Endothelial cell of umbilical vein (primary cell): ENCODE data around the gene NLRC3. TPM values are rescaled to one million over a fixed set of nuclear protein-coding genes. Genes with fewer than 3 reads are reported as not detected.

Experiments
- BruUV-seq: library from RNA; stranded (reverse); fragments of 400-500 nt; replicated peaks from 2 replicates; lab custom pipeline; 2021; lab: Mats Ljungman, UMichigan
- CTCF ChIA-PET: fragments of 300-600, 350-600 bp; sonication (Branson Sonifier 250); formaldehyde crosslinking; loops from one replicate; lab custom pipeline; 2021; ENCODE audit warnings: antibody characterized with exemption, inconsistent platforms; lab: Charles Lee
- POLR2A ChIA-PET: fragments of 300-600, 350-600 bp; sonication (Branson Sonifier 250); formaldehyde crosslinking; loops from one replicate; lab custom pipeline; 2021; ENCODE audit warnings: antibody characterized with exemption, inconsistent platforms; lab: Charles Lee
- DNase-seq: peaks from one replicate; pipeline ENCODE4 v3.0.0-alpha.2; 2011; ENCODE audit warnings: low read depth, low spot score
- FAIRE-seq: peaks from 2 replicates; lab custom pipeline; 2011; peaks lifted over from hg19 to GRCh38; lab: Jason Lieb, UNC
- H2AFZ ChIP-seq: 2 replicates; pipeline ENCODE4 v1.6.0; 2012; ENCODE audit warnings: low read depth, low read length, control low read depth, inconsistent platforms
- H3K27ac ChIP-seq: 2 replicates; pipeline ENCODE4 v1.5.1; 2011; ENCODE audit warnings: low read depth, mild to moderate bottlenecking, control low read depth, low read length, moderate library complexity; ENCODE audit not compliant: insufficient read depth
- H3K27me3 ChIP-seq, 2 experiments: 2 replicates each; pipeline versions ENCODE4 v1.6.0 to v1.6.1; 2011; ENCODE audit warnings: low read length in 2 of 2, mixed read lengths in 1 of 2; ENCODE audit not compliant: control insufficient read depth in 2 of 2, insufficient read depth in 2 of 2
- H3K36me3 ChIP-seq, 2 experiments: 2 replicates in 1 of 2; 3 replicates in 1 of 2; pipeline ENCODE4 v1.5.1; 2011; ENCODE audit warnings: low read length in 2 of 2, mild to moderate bottlenecking in 1 of 2, moderate library complexity in 1 of 2; ENCODE audit not compliant: control insufficient read depth in 2 of 2, insufficient read depth in 2 of 2; ENCODE audit errors: extremely low read depth in 1 of 2
- H3K4me1 ChIP-seq: 3 replicates; pipeline ENCODE4 v1.5.1; 2011; ENCODE audit warnings: mild to moderate bottlenecking, low read length; ENCODE audit not compliant: control insufficient read depth, insufficient read depth; ENCODE audit errors: extremely low read depth
- H3K4me2 ChIP-seq: 2 replicates; pipeline ENCODE4 v1.6.1; 2011; ENCODE audit warnings: low read length, control low read depth, mixed read lengths; ENCODE audit not compliant: insufficient read depth
- H3K4me3 ChIP-seq, 3 experiments: fragments of 200-600 bp in 1 of 3; sonication (generic), shearing (Covaris generic) in 1 of 3; replicated peaks in 1 of 3; 2 replicates each; pipeline ENCODE4 v1.5.1; 2011 to 2016; ENCODE audit warnings: control low read depth in 3 of 3, low read length in 3 of 3, mild to moderate bottlenecking in 2 of 3, inconsistent platforms in 1 of 3, low read depth in 1 of 3, moderate library complexity in 1 of 3; ENCODE audit not compliant: insufficient read depth in 1 of 3
- H3K79me2 ChIP-seq: 2 replicates; pipeline ENCODE4 v1.6.0; 2012; ENCODE audit warnings: low read length, inconsistent platforms; ENCODE audit not compliant: control insufficient read depth, insufficient read depth
- H3K9ac ChIP-seq: replicated peaks from 2 replicates; pipeline ENCODE3; 2011; ENCODE audit warnings: low read length, control low read depth; ENCODE audit not compliant: insufficient read depth; ENCODE audit errors: extremely low read depth
- H3K9me1 ChIP-seq: replicated peaks from 3 replicates; pipeline ENCODE4 v1.6.0; 2011; ENCODE audit warnings: mild to moderate bottlenecking, low read length; ENCODE audit not compliant: control insufficient read depth, insufficient read depth; ENCODE audit errors: extremely low read depth
- H3K9me3 ChIP-seq: replicated peaks from 2 replicates; pipeline ENCODE4 v1.5.1; 2012; ENCODE audit warnings: low read length, inconsistent platforms; ENCODE audit not compliant: control insufficient read depth, insufficient read depth
- H4K20me1 ChIP-seq: replicated peaks from 2 replicates; pipeline ENCODE3; 2011; ENCODE audit warnings: mild to moderate bottlenecking, low read length; ENCODE audit not compliant: control insufficient read depth, insufficient read depth; ENCODE audit errors: extremely low read depth
- CTCF ChIP-seq, 2 donors: IDR thresholded peaks; 1 replicate in 1 of 2; 2 replicates in 1 of 2; pipeline ENCODE4 v1.5.1; 2011; ENCODE audit warnings: low read length in 2 of 2, mild to moderate bottlenecking in 2 of 2, moderate library complexity in 2 of 2, control low read depth in 1 of 2, inconsistent platforms in 1 of 2, low read depth in 1 of 2; ENCODE audit not compliant: insufficient read depth in 1 of 2; ENCODE audit errors: extremely low read depth in 1 of 2
- EZH2 ChIP-seq: IDR thresholded peaks from 2 replicates; pipeline ENCODE4 v1.6.1; 2012; ENCODE audit warnings: borderline replicate concordance, low read depth, mild to moderate bottlenecking, moderate library complexity, low read length, inconsistent platforms; ENCODE audit not compliant: severe bottlenecking
- FOS ChIP-seq: IDR thresholded peaks from 2 replicates; pipeline ENCODE4 v1.6.1; 2011; ENCODE audit warnings: mild to moderate bottlenecking, low read length, moderate library complexity, borderline replicate concordance; ENCODE audit not compliant: insufficient read depth
- GATA2 ChIP-seq: IDR thresholded peaks from 2 replicates; pipeline ENCODE4 v1.7.0; 2011; ENCODE audit warnings: low read depth, mild to moderate bottlenecking, moderate library complexity, mixed read lengths, low read length; ENCODE audit not compliant: insufficient read length, insufficient read depth
- JUN ChIP-seq: IDR thresholded peaks from 2 replicates; pipeline ENCODE4 v1.6.1; 2011; ENCODE audit warnings: borderline replicate concordance, low read depth; ENCODE audit not compliant: insufficient read length, insufficient read depth
- MAX ChIP-seq: IDR thresholded peaks from 2 replicates; pipeline ENCODE4 v1.6.1; 2011; ENCODE audit not compliant: insufficient read depth, insufficient read length
- MYC ChIP-seq: IDR thresholded peaks from one replicate; pipeline ENCODE4 v1.6.1; 2011; ENCODE audit warnings: mild to moderate bottlenecking, low read depth, low read length
- POLR2A ChIP-seq: IDR thresholded peaks from 2 replicates; pipeline ENCODE4 v1.6.1; 2012; ENCODE audit warnings: low read depth, mild to moderate bottlenecking, control low read depth, low read length
- POLR2AphosphoS5 ChIP-seq: IDR thresholded peaks from 2 replicates; pipeline ENCODE4 v1.6.1; 2012; ENCODE audit warnings: low read depth, mild to moderate bottlenecking, control low read depth, low read length, moderate library complexity; ENCODE audit not compliant: insufficient read depth
- dilution Hi-C: fragments of 300-500 bp; cut with MboI; formaldehyde crosslinking; loops from one replicate; pipeline ENCODE4 v1.15.0; 2019; ENCODE audit warnings: low sequenced_read_pairs; ENCODE audit not compliant: extremely low pct_ligation_motif_present
- intact Hi-C: fragments of 100-400 bp; cut with micrococcal nuclease; formaldehyde crosslinking; loops from one replicate; pipeline ENCODE4 v1.10.0; 2022
- polyA plus RNA-seq, 4 experiments: library from polyadenylated mRNA; depleted of rRNA in 3 of 4; stranded (reverse) in 3 of 4; unstranded in 1 of 4; fragments of >200 nt; gene quantifications; 2 replicates each; pipeline versions ENCODE4 v1.2.1 to v1.2.3, GENCODE V29; 2011 to 2012; ENCODE audit warnings: missing spikeins in 1 of 4
- total RNA-seq: library from RNA; stranded (reverse); gene quantifications from 2 replicates; pipeline ENCODE4 v1.2.3, GENCODE V29; 2021

NLRC3 gene
- total and polyA plus RNA-seq, 2 donors (not counting 3 experiments of a cell fraction or from before 2014, with no cell fraction given): 0.84 to 3.4 TPM

- Histone ChIP-seq H3K27me3 (no peaks in the 10 kb centered on the region), H3K9ac (no peak overlapping the region), H3K4me3 (no peak overlapping the region), H3K4me2 (no peak overlapping the region), H4K20me1 (no peaks in the 10 kb centered on the region), H2AFZ (no peak overlapping the region), H3K4me1 (no peaks in the 10 kb centered on the region), H3K9me1 (no peaks in the 10 kb centered on the region), H3K79me2 (no peaks in the 10 kb centered on the region), H3K9me3 (no peaks in the 10 kb centered on the region), H3K27ac (no peak overlapping the region), H3K36me3 (no peaks in the 10 kb centered on the region)
- FAIRE-seq: no peak
- no TSS peak for BruUV-seq
- DNase-seq: no peak
- dilution Hi-C loops (no loop called here), intact Hi-C loops (no loop called here)
- CTCF ChIA-PET: no interaction called here
- POLR2A ChIA-PET: no interaction called here
- TF ChIP-seq POLR2AphosphoS5 (no peak), MAX (no peak), JUN (no peak), CTCF (IDR thresholded peaks at IDR 0.05; ENCODE audit: extremely low read depth in 1 of 2, insufficient read depth in 1 of 2, low read depth in 1 of 2, low read length in 2 of 2) (no peak), GATA2 (no peak), FOS (no peak), MYC (no peak), EZH2 (no peak), POLR2A (no peak)
Observed at GRCh38 chr16:3496386-3496785, 80.8 kb downstream of the NLRC3 start.
